Caco-2 (cell line): ENCODE measurements around the gene C1orf21. TPM values are rescaled to one million over a fixed set of nuclear protein-coding genes. Genes with fewer than 3 reads are reported as not detected.

ENCODE experiments used
- BruUV-seq: library from RNA; stranded (reverse); fragments of 400-500 nt; replicated peaks from 2 replicates; lab custom pipeline; 2021; lab: Mats Ljungman, UMichigan
- CTCF ChIA-PET: fragments of 300-600 bp; sonication (Branson Sonifier 250); formaldehyde crosslinking; loops from one replicate; lab custom pipeline; 2022; ENCODE audit warnings: antibody characterized with exemption; lab: Charles Lee
- POLR2A ChIA-PET: fragments of 300-600 bp; sonication (Branson Sonifier 250); formaldehyde crosslinking; loops from one replicate; lab custom pipeline; 2022; ENCODE audit warnings: antibody characterized with exemption; lab: Charles Lee
- DNase-seq, 2 experiments: peaks; one replicate each; pipeline versions ENCODE4 v3.0.0 to v3.0.0-alpha.2; 2020 to 2022
- H3K27me3 ChIP-seq: replicated peaks from 2 replicates; pipeline ENCODE4 v1.6.0; 2011; ENCODE audit warnings: low read length; ENCODE audit not compliant: control insufficient read depth, insufficient read depth
- H3K36me3 ChIP-seq: 2 replicates; pipeline ENCODE4 v1.5.1; 2011; ENCODE audit warnings: low read length; ENCODE audit not compliant: control insufficient read depth, insufficient read depth
- H3K4me1 ChIP-seq: fragments of 250-450 bp; sonication (Bioruptor Pico); 2 replicates; pipeline ENCODE4 v1.5.1; 2020; ENCODE audit warnings: mild to moderate bottlenecking
- H3K4me3 ChIP-seq: 2 replicates; pipeline ENCODE4 v1.5.1; 2011; ENCODE audit warnings: low read depth, mild to moderate bottlenecking, control low read depth, low read length
- H3K9me3 ChIP-seq: fragments of 250-450 bp; sonication (Bioruptor Pico); 2 replicates; pipeline ENCODE4 v1.5.1; 2020; ENCODE audit warnings: mild to moderate bottlenecking, moderate library complexity
- H3K27ac Mint-ChIP-seq: one replicate; pipeline ENCODE4 v1.8.0; 2022; ENCODE audit warnings: mixed read lengths; ENCODE audit not compliant: unreplicated experiment
- H3K27me3 Mint-ChIP-seq: one replicate; pipeline ENCODE4 v1.8.0; 2022; ENCODE audit warnings: mixed read lengths; ENCODE audit not compliant: insufficient read depth, unreplicated experiment
- H3K36me3 Mint-ChIP-seq: one replicate; pipeline ENCODE4 v1.8.0; 2022; ENCODE audit warnings: mild to moderate bottlenecking, mixed read lengths; ENCODE audit not compliant: insufficient read depth, unreplicated experiment
- H3K4me1 Mint-ChIP-seq: one replicate; pipeline ENCODE4 v1.8.0; 2022; ENCODE audit warnings: low read depth, mixed read lengths; ENCODE audit not compliant: unreplicated experiment
- H3K4me3 Mint-ChIP-seq: one replicate; pipeline ENCODE4 v1.8.0; 2022; ENCODE audit warnings: mild to moderate bottlenecking, moderate library complexity, mixed read lengths; ENCODE audit not compliant: unreplicated experiment
- H3K9me3 Mint-ChIP-seq: one replicate; pipeline ENCODE4 v1.8.0; 2022; ENCODE audit warnings: mixed read lengths; ENCODE audit not compliant: unreplicated experiment
- intact Hi-C: fragments of 100-400 bp; cut with micrococcal nuclease; formaldehyde crosslinking; loops from one replicate; pipeline ENCODE4 v1.10.0; 2022; ENCODE audit not compliant: unreplicated experiment
- total RNA-seq: library from RNA; stranded (reverse); gene quantifications from 2 replicates; pipeline ENCODE4 v1.2.3, GENCODE V29; 2022
- TF ChIP-seq, protein P1 (sequence below), 2 experiments: fragments of 200-600 bp in 1 of 2; IDR thresholded peaks; 1 replicate in 1 of 2; 2 replicates in 1 of 2; pipeline versions ENCODE4 v1.5.1 to v1.8.0; 2011 to 2022; ENCODE audit warnings: antibody characterized with exemption in 1 of 2, control low read depth in 1 of 2, inconsistent platforms in 1 of 2, low read depth in 1 of 2, low read length in 1 of 2, mild to moderate bottlenecking in 1 of 2, moderate library complexity in 1 of 2; ENCODE audit not compliant: insufficient read depth in 1 of 2, severe bottlenecking in 1 of 2, unreplicated experiment in 1 of 2

C1orf21 gene
- total RNA-seq, 1 experiment from 2014 or later, result 0.82 TPM

DNA sequence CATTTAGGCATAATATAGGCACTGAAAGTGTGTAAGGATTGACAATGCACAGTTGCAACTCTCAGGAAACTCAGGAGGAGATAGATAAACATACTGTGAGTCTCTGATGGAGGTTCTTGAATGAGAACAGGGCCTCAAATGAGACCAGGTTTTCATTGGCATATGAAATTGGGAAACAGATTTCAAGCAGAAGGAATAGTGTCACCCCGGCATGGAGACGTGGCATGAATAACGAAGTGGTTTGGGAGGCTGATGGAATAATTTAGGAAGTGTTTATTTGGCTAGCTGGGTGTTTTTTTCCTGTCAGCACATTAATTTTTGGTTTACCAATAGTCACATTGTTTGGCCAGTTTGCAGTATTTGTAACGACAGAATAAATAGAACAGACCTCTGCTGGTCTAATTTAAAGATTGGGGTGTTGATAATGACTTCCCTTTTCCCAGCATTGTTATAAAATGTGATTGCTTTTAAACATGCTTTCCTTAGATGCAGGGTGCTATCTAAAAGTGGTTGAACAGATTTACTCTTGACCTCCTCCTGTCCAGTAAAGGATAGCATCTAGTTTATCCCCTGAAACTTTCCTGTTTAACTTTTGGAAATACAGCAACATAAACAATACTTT is 132.0 kb downstream of the C1orf21 start:
- H3K4me3 ChIP-seq, result no peak overlapping the region
- intact Hi-C loops, result no loop called here
- H3K9me3 Mint-ChIP-seq, result no peaks in the 10 kb centered on the region

DNA sequence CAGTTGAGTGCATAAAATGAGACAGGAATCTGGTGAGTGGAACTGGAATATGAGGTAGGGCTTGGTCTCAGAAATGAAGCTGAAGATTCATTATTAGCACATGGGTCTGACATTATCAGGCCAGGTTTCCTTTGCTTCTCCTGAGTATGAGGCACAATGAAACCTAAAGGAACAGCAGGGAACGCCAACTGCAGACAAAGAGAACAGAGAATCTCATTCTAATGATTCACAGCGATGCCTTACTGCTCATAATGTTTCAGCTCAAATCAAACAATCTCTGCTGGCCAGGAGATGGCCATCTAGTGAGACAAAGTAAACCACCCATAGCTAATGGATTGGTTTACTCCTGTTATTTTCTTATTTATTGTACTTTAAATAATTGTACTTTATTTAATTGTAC is 133.5 kb downstream of the C1orf21 start:
- Mint-ChIP-seq H3K4me3 (no peak overlapping the region), H3K9me3 (no peaks in the 10 kb centered on the region), H3K36me3 (no peaks in the 10 kb centered on the region), H3K27me3 (peaks cover 2% of the 10 kb centered on the region), H3K4me1 (no peaks in the 10 kb centered on the region), H3K27ac (no peak overlapping the region)
- no TSS peak for BruUV-seq
- no peak for DNase-seq
- H3K36me3 ChIP-seq, result no peaks in the 10 kb centered on the region
- TF ChIP-seq, protein P1, sequence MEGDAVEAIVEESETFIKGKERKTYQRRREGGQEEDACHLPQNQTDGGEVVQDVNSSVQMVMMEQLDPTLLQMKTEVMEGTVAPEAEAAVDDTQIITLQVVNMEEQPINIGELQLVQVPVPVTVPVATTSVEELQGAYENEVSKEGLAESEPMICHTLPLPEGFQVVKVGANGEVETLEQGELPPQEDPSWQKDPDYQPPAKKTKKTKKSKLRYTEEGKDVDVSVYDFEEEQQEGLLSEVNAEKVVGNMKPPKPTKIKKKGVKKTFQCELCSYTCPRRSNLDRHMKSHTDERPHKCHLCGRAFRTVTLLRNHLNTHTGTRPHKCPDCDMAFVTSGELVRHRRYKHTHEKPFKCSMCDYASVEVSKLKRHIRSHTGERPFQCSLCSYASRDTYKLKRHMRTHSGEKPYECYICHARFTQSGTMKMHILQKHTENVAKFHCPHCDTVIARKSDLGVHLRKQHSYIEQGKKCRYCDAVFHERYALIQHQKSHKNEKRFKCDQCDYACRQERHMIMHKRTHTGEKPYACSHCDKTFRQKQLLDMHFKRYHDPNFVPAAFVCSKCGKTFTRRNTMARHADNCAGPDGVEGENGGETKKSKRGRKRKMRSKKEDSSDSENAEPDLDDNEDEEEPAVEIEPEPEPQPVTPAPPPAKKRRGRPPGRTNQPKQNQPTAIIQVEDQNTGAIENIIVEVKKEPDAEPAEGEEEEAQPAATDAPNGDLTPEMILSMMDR (IDR thresholded peaks at IDR 0.05; ENCODE audit: insufficient read depth in 1 of 2, low read depth in 1 of 2, low read length in 1 of 2, severe bottlenecking in 1 of 2, unreplicated experiment in 1 of 2), result no peak
- ChIA-PET POLR2A (no interaction called here), CTCF (no interaction called here)
- H3K4me3 ChIP-seq, result no peak overlapping the region
- no peaks in the 10 kb centered on the region; the same call in 1 of the 2 replicates for H3K27me3 ChIP-seq
- intact Hi-C loops, result no loop called here
- no peaks in the 10 kb centered on the region for H3K9me3 ChIP-seq
- no peaks in the 10 kb centered on the region for H3K4me1 ChIP-seq

More for the DNA sequence above, 132.0 kb downstream of the C1orf21 start:
- Histone ChIP-seq H3K27me3 (no peaks in the 10 kb centered on the region; the same call in 1 of the 2 replicates), H3K36me3 (no peaks in the 10 kb centered on the region), H3K4me1 (no peaks in the 10 kb centered on the region), H3K9me3 (no peaks in the 10 kb centered on the region)
- BruUV-seq, result no TSS peak
- no peak for DNase-seq
- Mint-ChIP-seq H3K36me3 (no peaks in the 10 kb centered on the region), H3K27ac (no peak overlapping the region), H3K4me3 (no peak overlapping the region), H3K27me3 (peaks cover 2% of the 10 kb centered on the region), H3K4me1 (no peaks in the 10 kb centered on the region)
- CTCF ChIA-PET, result no interaction called here
- TF ChIP-seq, protein P1 (IDR thresholded peaks at IDR 0.05; ENCODE audit: insufficient read depth in 1 of 2, low read depth in 1 of 2, low read length in 1 of 2, severe bottlenecking in 1 of 2, unreplicated experiment in 1 of 2), result no peak
- POLR2A ChIA-PET, result no interaction called here

DNA sequence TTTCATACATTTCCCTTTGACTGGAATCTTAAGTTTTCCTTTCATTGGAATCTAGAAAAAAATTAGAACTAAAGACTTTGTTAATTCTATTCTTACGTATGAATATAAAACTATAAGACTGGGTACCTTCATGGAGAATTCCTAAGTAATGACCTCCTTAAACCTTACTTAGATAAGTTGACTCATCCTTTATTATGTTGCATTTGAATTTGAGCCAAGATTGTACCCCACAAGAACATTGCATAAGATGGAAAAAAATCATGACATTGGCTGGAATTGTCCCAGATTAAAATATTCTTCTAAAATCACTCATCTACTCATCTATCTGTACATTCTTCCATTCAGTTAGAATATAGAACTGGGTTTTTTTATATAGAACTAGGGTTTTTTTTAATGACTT is 137.4 kb downstream of the C1orf21 start:
- H3K27me3 Mint-ChIP-seq, result peaks cover 4% of the 10 kb centered on the region
- no peak overlapping the region for H3K27ac Mint-ChIP-seq
- Histone ChIP-seq H3K9me3 (no peaks in the 10 kb centered on the region), H3K36me3 (no peaks in the 10 kb centered on the region), H3K27me3 (no peaks in the 10 kb centered on the region; the same call in 1 of the 2 replicates), H3K4me1 (no peaks in the 10 kb centered on the region), H3K4me3 (no peak overlapping the region)
- CTCF ChIA-PET, result no interaction called here
- no peak overlapping the region for H3K4me3 Mint-ChIP-seq
- POLR2A ChIA-PET, result no interaction called here
- no TSS peak for BruUV-seq
- no peak for DNase-seq
- no peaks in the 10 kb centered on the region for H3K4me1 Mint-ChIP-seq
- intact Hi-C loops, result no loop called here
- H3K9me3 Mint-ChIP-seq, result no peaks in the 10 kb centered on the region
- TF ChIP-seq, protein P1 (IDR thresholded peaks at IDR 0.05; ENCODE audit: insufficient read depth in 1 of 2, low read depth in 1 of 2, low read length in 1 of 2, severe bottlenecking in 1 of 2, unreplicated experiment in 1 of 2), result no peak
- H3K36me3 Mint-ChIP-seq, result no peaks in the 10 kb centered on the region
